CD4-positive, alpha-beta T cell treated with Interleukin-15 for 1 hour (primary cell): Measurements from ENCODE around the gene RNF181.
"Not testable (repeated sequence)": the region's sequence is repeated elsewhere in the genome, so short reads cannot be mapped to it uniquely, and the experiment has no call there.

Experiments
- DNase-seq: peaks from one replicate; pipeline ENCODE4 v3.0.0-alpha.2; 2020

Gene RNF181

DNA sequence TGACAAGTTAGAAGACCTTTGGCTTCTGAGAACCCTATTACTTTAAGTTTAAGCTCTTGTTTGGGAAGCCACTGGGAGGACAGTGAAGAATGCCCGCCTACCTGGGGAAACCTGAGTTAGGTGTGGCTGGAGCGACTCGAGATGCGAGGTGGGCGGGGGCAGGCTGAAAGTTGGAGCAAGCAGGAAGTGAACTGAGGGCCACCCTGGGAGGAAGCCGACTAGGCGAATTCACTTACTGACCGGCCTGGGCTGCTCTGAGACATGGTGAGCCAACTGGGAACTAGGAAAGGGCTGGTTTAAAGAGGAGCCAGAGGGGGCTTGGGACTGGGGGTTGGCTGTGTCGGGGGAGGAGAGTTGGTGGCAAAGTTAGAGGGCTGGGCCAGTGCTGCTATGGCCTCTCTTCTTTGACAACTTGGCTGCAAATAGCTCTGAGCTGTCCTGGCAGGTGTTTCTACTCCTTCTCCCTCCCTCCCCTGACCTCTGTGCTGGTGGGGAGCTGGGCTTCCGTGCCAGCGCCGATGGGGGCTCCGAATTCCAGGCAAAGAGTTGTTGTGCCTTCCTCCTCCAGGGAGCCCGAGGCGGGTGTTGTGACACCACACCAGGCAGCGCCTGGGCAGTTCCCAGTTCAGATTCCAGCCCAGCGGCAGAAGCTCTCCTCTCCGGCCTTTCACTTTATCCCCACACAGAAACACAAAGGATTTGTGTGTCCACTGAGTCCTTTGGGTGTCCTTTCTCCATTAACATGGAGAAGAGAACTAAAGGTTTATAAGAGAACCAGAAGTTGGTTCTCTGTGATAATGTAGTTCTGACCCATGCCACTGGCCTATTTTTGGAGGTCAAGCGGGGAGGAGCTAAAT is 17.9 kb upstream of the RNF181 start, which contains the start of gene VAMP8:
Gene VAMP8 (plus strand): TSS at position 201 of the 857 bp plus-strand sequence. CDS start 61 bp downstream, at position 262.
- peak; percentile 54 for DNase-seq

DNA sequence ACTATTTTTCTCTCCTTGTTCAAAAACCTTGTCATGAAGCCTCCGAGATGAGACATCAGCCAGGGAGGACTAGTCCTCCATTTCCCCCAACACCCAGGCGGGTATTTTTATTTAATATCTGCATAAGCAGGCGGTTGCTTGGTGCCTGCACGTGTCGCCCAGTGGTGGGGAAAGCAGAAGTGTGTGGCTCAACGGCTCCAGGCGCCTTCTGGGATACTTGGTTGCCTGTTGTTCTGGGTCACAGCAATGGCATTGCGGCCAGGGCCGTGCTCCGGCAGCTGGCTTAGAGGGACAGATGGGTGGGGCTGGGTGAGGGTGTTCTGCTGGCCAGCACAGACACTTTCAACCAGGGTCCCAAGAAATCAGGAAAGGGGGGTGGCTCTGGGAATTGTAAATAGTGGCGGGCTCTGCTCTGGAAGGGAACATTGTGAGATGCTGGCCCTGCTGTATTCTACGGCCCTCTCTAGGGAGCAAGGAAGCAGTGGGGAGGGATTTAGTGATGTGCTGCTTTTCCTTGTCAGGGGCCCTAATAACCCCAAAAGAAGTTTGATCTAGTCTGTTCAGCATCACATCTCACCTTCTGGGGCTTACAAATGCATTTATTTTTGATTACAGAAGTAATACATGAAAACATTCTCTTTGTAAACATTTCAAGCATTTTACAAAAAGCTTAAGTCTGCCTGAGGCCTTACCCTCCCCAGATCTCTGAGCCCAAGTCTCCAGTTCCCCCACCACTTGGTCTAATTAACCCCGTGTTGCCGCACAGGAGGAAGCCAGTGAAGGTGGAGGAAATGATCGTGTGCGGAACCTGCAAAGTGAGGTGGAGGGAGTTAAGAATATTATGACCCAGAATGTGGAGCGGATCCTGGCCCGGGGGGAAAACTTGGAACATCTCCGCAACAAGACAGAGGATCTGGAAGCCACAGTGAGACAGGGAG is 17.0 kb upstream of the RNF181 start:
- peak; percentile 57 for DNase-seq

- no peak for DNase-seq
Observed at GRCh38 chr2:85579266-85579935, 16.1 kb upstream of the RNF181 start.

DNA sequence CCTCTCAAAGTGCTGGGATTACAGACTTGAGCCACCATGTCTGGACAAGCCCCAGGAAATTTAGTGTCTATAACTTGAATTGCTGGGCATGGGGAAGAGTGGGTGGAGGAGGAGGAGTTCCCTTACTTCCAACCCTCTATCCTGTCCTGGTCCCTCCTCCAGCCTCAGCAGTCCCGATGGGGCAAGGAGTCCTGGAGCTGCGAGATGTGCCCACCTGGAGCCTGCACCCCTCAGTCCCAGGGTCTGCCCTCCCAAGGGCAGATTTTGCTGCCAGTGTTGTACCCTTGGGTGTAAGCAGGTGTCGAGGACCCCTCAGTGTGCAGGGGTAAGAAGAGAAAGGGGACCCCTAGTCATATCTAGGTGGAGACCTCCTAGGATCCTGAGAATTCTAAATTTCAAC is 15.3 kb upstream of the RNF181 start:
- no peak for DNase-seq

DNA sequence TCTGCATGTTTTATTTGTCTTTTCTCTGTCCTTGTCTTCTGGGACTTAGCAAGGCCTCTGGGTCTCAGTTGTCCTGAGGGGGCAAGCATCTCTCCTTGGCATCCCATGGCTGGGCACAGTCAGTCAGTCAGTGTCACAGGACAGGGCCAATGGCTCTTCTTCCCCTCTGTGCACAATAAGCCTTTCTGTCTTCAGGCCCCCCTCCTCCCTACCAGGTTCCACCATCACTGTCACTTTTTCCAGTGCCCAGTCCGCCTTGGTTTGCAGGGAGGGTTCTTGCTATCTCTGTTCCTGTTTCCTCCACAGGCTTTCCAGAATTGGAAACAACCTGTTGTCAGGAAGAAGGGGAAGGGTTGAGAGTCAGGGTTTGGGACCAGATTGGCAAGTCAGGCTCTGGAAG is 13.1 kb upstream of the RNF181 start:
- DNase-seq = no peak

GRCh38 chr2:85583667-85584353 is 11.7 kb upstream of the RNF181 start:
- DNase-seq = peak; percentile 27

DNA sequence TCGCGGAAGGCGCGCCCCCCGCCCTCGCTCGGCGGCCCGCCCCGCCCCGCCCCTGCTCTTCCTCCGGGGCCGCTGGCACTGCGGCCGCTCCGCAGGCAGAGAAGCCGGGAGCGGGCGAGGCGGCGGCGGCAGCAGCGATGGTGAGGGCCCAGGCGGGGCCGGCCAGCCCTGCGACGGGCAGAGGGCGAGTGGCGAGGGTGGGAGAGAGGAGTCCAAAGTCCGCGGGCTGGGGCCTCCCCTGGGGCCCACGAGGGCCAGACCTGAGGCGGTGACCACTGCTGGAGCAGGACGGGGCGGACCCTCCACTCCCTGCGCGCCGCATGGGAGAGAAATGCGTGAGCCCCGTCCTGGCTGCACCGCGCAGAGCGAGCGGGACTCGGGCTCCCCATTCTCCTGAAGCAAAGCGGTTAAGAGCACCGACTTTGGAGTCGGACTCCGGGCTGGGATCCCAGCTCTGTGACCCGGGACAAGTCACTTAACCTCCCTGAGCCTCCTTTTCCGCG is 11.1 kb upstream of the RNF181 start, which contains the start of gene VAMP5:
Gene VAMP5 (plus strand): TSS at position 78 of the 503 bp plus-strand sequence. CDS start 60 bp downstream, at position 138.
- DNase-seq = no peak

DNA sequence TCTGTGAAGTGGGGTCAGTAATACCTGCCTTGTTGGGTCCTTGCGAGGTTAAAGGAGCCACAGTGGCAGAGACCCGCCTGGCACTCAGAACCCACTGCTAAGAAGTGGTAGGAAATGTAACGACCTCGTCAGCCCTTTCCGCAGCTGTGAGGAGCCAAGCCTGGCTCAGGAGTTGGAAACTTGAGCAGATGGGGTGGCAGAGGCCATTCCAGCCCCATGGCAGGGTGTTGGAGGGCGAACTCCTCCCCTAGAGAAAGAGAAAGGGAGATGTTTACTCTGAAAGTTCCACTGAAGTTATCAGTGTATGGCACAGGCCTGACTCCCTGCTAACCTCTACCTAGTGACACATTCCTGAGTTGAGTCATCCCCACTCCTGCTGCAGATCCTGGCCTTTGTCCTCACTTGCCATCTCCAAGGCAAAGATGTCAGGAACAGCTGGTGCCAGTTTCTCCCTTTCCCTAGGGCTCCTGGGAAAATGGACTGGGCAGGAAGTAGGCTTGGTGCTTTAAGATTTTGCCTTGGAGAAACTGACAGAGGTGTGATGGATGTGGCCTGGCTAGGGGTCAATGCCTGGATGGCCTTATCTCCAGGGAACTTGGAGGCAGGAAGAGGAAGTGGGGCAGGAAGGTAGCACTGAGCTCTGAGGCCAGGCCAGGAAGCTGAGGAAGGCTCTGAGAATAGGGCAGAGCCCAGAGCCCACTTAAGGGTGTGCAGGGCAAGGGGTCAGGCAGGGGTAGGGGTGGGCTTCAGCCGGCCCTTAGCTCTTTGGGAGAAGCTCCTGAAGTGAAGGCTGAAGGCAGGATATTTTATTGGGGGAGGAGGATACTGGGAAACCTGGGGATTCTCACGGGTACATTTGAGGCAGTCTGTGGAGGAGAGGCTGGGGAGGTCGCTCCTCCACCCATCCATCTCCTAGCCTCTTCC is 10.4 kb upstream of the RNF181 start:
- no peak for DNase-seq

DNA sequence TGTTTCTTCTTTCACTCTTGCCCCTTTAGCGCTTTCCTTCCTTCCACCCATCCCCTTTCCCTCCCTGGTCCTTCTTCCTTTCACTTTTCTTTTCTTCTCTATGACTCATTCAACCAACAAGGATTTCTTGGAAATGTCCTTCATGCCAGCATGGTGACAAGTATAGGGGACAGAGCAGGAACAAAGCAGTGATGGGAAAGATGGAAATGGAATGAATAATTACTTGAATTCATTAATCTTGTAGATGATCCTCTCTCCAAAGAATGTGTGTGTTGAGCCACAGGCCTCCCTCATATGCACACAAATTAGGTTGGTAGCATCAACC is 9.8 kb upstream of the RNF181 start:
- no peak for DNase-seq

GRCh38 chr2:85588236-85588635 is 7.3 kb upstream of the RNF181 start:
- DNase-seq = no peak

- DNase-seq = no peak
Observed at GRCh38 chr2:85588645-85589044, 6.9 kb upstream of the RNF181 start.

GRCh38 chr2:85589181-85589580 is 6.4 kb upstream of the RNF181 start:
- DNase-seq = no peak

DNA sequence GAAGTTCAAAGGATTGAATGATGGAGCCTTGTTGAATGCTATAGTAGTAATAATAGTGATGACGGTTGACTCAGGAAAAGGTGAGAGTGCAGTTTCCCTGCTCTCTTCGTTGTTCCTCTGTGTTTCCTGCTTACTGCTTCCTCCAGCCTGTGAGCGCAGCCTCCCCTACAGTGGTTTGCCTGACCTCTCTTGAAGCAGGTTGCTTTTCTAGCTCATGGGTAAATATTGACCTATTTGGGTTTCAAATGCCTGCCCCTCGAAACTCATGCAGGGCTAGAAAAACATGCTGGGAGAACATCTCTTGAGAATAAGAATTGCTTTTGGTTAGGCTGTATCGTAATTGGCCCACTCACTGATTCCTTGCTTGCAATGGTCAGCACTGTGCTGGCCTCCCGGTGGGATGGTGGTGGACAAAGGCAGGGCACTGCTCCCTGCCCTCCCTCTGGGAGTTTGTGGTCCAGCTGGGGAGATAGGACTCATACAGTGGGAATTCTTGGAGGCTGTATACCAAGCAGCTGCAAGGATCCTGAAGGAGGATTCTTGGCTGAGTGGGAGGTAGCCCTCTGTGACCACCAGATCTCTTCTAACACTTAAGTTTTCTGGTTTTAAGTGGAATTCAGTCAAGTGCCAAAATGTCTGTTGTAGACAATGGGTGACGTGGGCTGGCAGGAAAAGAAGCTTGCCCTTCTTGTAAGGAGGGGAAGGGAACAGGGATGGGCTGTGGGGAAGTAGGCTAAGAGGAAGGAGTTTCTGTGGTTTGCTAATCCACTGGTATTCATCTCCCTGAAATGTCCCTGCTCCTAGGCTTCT is 5.4 kb upstream of the RNF181 start:
- DNase-seq = no peak

GRCh38 chr2:85590950-85591349 is 4.6 kb upstream of the RNF181 start:
- DNase-seq = no peak

DNA sequence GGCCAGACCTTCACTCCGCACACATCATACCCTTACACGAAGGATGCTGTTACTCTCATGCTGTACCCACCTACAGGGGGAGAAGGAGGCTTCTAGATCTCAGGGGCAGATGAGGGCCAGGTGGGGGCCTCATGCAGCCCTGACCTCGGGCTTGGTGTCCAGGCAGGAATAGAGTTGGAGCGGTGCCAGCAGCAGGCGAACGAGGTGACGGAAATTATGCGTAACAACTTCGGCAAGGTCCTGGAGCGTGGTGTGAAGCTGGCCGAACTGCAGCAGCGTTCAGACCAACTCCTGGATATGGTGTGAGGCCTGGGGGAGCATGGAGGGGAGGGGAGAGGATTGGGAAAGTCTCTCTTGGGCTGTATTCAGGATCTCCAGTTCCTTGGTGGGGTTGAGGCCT is 4.0 kb upstream of the RNF181 start:
- DNase-seq = no peak

- DNase-seq = not testable (repeated sequence)
Observed at GRCh38 chr2:85592299-85592698, 3.2 kb upstream of the RNF181 start.

DNA sequence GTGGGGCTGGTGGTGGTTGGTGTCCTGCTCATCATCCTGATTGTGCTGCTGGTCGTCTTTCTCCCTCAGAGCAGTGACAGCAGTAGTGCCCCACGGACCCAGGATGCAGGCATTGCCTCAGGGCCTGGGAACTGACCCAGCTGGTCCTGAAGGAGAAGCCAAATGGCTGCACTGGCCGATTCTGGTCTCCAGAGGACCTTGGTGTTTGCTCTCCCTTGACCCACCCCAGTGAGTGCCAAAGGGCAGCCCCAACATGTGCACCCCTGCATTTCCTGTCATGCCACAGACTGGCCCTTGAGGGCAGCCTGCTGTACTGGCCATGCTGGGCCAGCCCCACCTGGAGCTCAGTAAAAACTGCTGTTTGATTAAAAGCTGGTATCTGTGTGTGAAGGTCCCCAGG is 2.5 kb upstream of the RNF181 start:
- DNase-seq = no peak

- no peak for DNase-seq
Observed at GRCh38 chr2:85594715-85595300, 737 bp upstream of the RNF181 start.

GRCh38 chr2:85596026-85596333 is 435 bp downstream of the RNF181 start:
- no peak for DNase-seq
